H9 (cell line): ENCODE data around the gene GLT6D1. TPM values are rescaled to one million over a fixed set of nuclear protein-coding genes. Genes with fewer than 3 reads are reported as not detected.

Experiments used
- DNase-seq: peaks from one replicate; pipeline ENCODE4 v3.0.0-alpha.2; 2017
- H2AFZ ChIP-seq: one replicate; pipeline ENCODE4 v1.6.1; 2013; ENCODE audit warnings: mild to moderate bottlenecking, low read length, control low read depth, moderate library complexity
- H2AK5ac ChIP-seq: 2 replicates; pipeline ENCODE4 v1.6.1; 2013; ENCODE audit warnings: low read length, control low read depth, mixed read lengths; ENCODE audit not compliant: insufficient read length
- H2BK120ac ChIP-seq: one replicate; pipeline ENCODE4 v1.6.1; 2013; ENCODE audit warnings: low read depth, mild to moderate bottlenecking, low read length, control low read depth, inconsistent platforms; ENCODE audit not compliant: poor library complexity, severe bottlenecking
- H2BK12ac ChIP-seq: 2 replicates; pipeline ENCODE4 v1.6.1; 2013; ENCODE audit warnings: low read length, control low read depth, mixed read lengths, low read depth; ENCODE audit not compliant: insufficient read length
- H2BK15ac ChIP-seq: 2 replicates; pipeline ENCODE4 v1.6.1; 2013; ENCODE audit warnings: low read depth, low read length, control low read depth
- H2BK20ac ChIP-seq: one replicate; pipeline ENCODE4 v1.6.1; 2013; ENCODE audit warnings: low read depth, mild to moderate bottlenecking, low read length, control low read depth, inconsistent platforms; ENCODE audit not compliant: poor library complexity, severe bottlenecking
- H2BK5ac ChIP-seq: 2 replicates; pipeline ENCODE4 v1.6.1; 2013; ENCODE audit warnings: low read length, control low read depth, mixed read lengths; ENCODE audit not compliant: insufficient read length
- H3K14ac ChIP-seq: 2 replicates; pipeline ENCODE4 v1.6.1; 2013; ENCODE audit warnings: low read length, control low read depth; ENCODE audit not compliant: insufficient read depth
- H3K18ac ChIP-seq: 2 replicates; pipeline ENCODE4 v1.6.1; 2013; ENCODE audit warnings: low read depth, mild to moderate bottlenecking, mixed read lengths, low read length, control low read depth; ENCODE audit not compliant: insufficient read length
- H3K23ac ChIP-seq: 2 replicates; pipeline ENCODE4 v1.6.1; 2013; ENCODE audit warnings: low read length, control low read depth, mixed read lengths, low read depth; ENCODE audit not compliant: insufficient read length
- H3K23me2 ChIP-seq: 2 replicates; pipeline ENCODE4 v1.6.1; 2013; ENCODE audit warnings: low read depth, mild to moderate bottlenecking, mixed read lengths, low read length, control low read depth; ENCODE audit not compliant: insufficient read length, poor library complexity, severe bottlenecking
- H3K27ac ChIP-seq: 2 replicates; pipeline ENCODE4 v1.5.1; 2013; ENCODE audit warnings: low read length, control low read depth, mixed read lengths, low read depth; ENCODE audit not compliant: insufficient read length
- H3K27me3 ChIP-seq: 2 replicates; pipeline ENCODE4 v1.6.1; 2013; ENCODE audit warnings: low read length, control low read depth, inconsistent platforms; ENCODE audit not compliant: insufficient read depth
- H3K4ac ChIP-seq: 2 replicates; pipeline ENCODE4 v1.6.1; 2013; ENCODE audit warnings: low read depth, mild to moderate bottlenecking, control low read depth, inconsistent platforms, low read length, moderate library complexity
- H3K4me1 ChIP-seq: 2 replicates; pipeline ENCODE4 v1.6.1; 2013; ENCODE audit warnings: low read length, control low read depth, inconsistent platforms; ENCODE audit not compliant: insufficient read depth
- H3K4me2 ChIP-seq: 2 replicates; pipeline ENCODE4 v1.6.1; 2013; ENCODE audit warnings: low read length, control low read depth, mixed read lengths; ENCODE audit not compliant: insufficient read length, insufficient read depth
- H3K56ac ChIP-seq: 2 replicates; pipeline ENCODE4 v1.6.1; 2013; ENCODE audit warnings: low read depth, mild to moderate bottlenecking, mixed read lengths, low read length, control low read depth; ENCODE audit not compliant: insufficient read length
- H3K79me1 ChIP-seq: 2 replicates; pipeline ENCODE4 v1.6.1; 2013; ENCODE audit warnings: low read depth, mild to moderate bottlenecking, moderate library complexity, low read length, control low read depth, inconsistent platforms; ENCODE audit not compliant: insufficient read depth, poor library complexity, severe bottlenecking
- H3K79me2 ChIP-seq: 2 replicates; pipeline ENCODE4 v1.6.1; 2013; ENCODE audit warnings: low read length, control low read depth, inconsistent platforms; ENCODE audit not compliant: insufficient read depth
- H3K9ac ChIP-seq: 2 replicates; pipeline ENCODE4 v1.6.1; 2013; ENCODE audit warnings: low read length, control low read depth, mixed read lengths; ENCODE audit not compliant: insufficient read length; ENCODE audit errors: extremely low read depth
- H3K9me3 ChIP-seq: one replicate; pipeline ENCODE4 v1.6.1; 2013; ENCODE audit warnings: low read depth, low read length, inconsistent platforms; ENCODE audit not compliant: control insufficient read depth
- H3T11ph ChIP-seq: one replicate; pipeline ENCODE4 v1.6.1; 2013; ENCODE audit warnings: mild to moderate bottlenecking, low read length, control low read depth, inconsistent platforms
- H4K20me1 ChIP-seq: one replicate; pipeline ENCODE4 v1.6.1; 2013; ENCODE audit not compliant: control insufficient read depth, insufficient read length, insufficient read depth
- H4K5ac ChIP-seq: 2 replicates; pipeline ENCODE4 v1.6.1; 2013; ENCODE audit warnings: low read depth, mild to moderate bottlenecking, mixed read lengths, low read length, control low read depth; ENCODE audit not compliant: insufficient read length
- H4K8ac ChIP-seq: replicated peaks from 2 replicates; pipeline ENCODE4 v1.6.1; 2013; ENCODE audit warnings: low read length, control low read depth, mixed read lengths, low read depth; ENCODE audit not compliant: insufficient read length
- H4K91ac ChIP-seq: 2 replicates; pipeline ENCODE4 v1.6.1; 2013; ENCODE audit warnings: low read depth, mild to moderate bottlenecking, moderate library complexity, mixed read lengths, low read length, control low read depth; ENCODE audit not compliant: insufficient read length
- H3K27ac Mint-ChIP-seq, 3 experiments: 2 replicates in 2 of 3; 3 replicates in 1 of 3; pipeline ENCODE4 v1.8.0; 2020 to 2021; ENCODE audit warnings: mixed read lengths in 3 of 3, mild to moderate bottlenecking in 1 of 3, moderate library complexity in 1 of 3
- H3K27me3 Mint-ChIP-seq: 2 replicates; pipeline ENCODE4 v1.8.0; 2021; ENCODE audit warnings: low read depth, mild to moderate bottlenecking, moderate library complexity, mixed read lengths
- H3K36me3 Mint-ChIP-seq, 3 experiments: 2 replicates in 2 of 3; 3 replicates in 1 of 3; pipeline ENCODE4 v1.8.0; 2020 to 2021; ENCODE audit warnings: low read depth in 3 of 3, mixed read lengths in 3 of 3; ENCODE audit not compliant: insufficient read depth in 1 of 3
- H3K4me1 Mint-ChIP-seq, 2 experiments: 2 replicates each; pipeline ENCODE4 v1.8.0; 2020; ENCODE audit warnings: mixed read lengths in 2 of 2
- H3K4me3 Mint-ChIP-seq, 2 experiments: 2 replicates in 1 of 2; 3 replicates in 1 of 2; pipeline ENCODE4 v1.8.0; 2020 to 2021; ENCODE audit warnings: mild to moderate bottlenecking in 2 of 2, mixed read lengths in 2 of 2, moderate library complexity in 1 of 2
- H3K9me3 Mint-ChIP-seq, 2 experiments: 2 replicates in 1 of 2; 3 replicates in 1 of 2; pipeline ENCODE4 v1.8.0; 2020; ENCODE audit warnings: mild to moderate bottlenecking in 2 of 2, mixed read lengths in 2 of 2, moderate library complexity in 1 of 2
- WGBS: extraction: QIAGEN DNeasy Blood & Tissue Kit; methylation state at CpG from one replicate; pipeline ENCODE4 v1.1.7; 2013; ENCODE audit warnings: missing lambda C conversion rate, low lambda C conversion rate, mixed read lengths; ENCODE audit not compliant: insufficient read length; ENCODE audit errors: extremely low coverage; 5-methylcytosine and 5-hydroxymethylcytosine counted together
- total RNA-seq: library from RNA; stranded (reverse); gene quantifications from 2 replicates; pipeline ENCODE4 v1.2.1, GENCODE V29; 2021
- TF ChIP-seq, protein P1 (sequence below): fragments of 200-600 bp; sonication (generic); conservative IDR thresholded peaks from 3 replicates; pipeline ENCODE4 v1.8.0; 2021; ENCODE audit warnings: antibody characterized with exemption, mild to moderate bottlenecking

Gene GLT6D1
- total RNA-seq, 1 experiment from 2014 or later, result not detected

DNA sequence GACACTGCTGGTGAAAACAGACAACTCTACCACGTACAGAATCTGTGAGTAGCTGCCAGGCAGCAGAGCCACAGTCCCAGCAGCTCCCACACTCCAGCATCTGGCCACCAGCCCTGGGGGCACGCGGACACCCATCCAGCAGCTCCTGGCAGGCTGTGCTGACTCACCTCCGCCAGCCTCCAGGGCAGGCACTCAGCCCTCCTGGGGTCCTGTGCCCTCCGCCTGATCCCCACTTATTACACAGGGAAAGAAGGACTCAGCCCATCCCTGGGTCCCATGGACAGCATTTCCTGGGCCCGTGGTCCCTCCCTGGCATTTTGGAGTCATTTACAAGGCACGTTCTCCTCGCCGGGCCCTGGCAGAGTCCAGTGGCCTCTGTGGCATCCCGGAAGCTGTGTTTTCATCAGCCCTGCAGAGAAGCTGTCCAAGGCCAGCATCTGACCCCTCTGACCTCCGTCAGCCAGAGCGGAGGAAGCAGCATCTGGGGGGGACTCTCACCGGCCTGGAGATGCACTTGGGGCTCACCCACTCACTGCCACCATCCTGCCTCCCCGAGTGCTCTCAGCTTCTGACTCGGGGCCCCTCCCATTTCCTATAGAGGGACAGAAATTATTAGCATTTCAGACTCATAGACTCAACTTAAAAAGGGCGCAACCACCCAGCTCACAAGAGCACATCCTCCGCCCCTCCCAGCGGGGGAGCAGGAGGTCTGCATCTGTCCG is 56.2 kb downstream of the GLT6D1 start:
- no peak overlapping the region for H3K4me2 ChIP-seq
- TF ChIP-seq, protein P1, sequence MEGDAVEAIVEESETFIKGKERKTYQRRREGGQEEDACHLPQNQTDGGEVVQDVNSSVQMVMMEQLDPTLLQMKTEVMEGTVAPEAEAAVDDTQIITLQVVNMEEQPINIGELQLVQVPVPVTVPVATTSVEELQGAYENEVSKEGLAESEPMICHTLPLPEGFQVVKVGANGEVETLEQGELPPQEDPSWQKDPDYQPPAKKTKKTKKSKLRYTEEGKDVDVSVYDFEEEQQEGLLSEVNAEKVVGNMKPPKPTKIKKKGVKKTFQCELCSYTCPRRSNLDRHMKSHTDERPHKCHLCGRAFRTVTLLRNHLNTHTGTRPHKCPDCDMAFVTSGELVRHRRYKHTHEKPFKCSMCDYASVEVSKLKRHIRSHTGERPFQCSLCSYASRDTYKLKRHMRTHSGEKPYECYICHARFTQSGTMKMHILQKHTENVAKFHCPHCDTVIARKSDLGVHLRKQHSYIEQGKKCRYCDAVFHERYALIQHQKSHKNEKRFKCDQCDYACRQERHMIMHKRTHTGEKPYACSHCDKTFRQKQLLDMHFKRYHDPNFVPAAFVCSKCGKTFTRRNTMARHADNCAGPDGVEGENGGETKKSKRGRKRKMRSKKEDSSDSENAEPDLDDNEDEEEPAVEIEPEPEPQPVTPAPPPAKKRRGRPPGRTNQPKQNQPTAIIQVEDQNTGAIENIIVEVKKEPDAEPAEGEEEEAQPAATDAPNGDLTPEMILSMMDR, result no peak
- no CpG with 5 or more reads among the region's 19 CpGs for WGBS
- no peak overlapping the region for H3K4ac ChIP-seq
- H3K27me3 Mint-ChIP-seq, result peaks cover 15% of the 10 kb centered on the region
- no peak overlapping the region for H3K27ac ChIP-seq
- no peak overlapping the region for H4K5ac ChIP-seq
- H3K18ac ChIP-seq, result no peak overlapping the region
- no peaks in the 10 kb centered on the region for H3K79me2 ChIP-seq
- no peak overlapping the region for H4K91ac ChIP-seq
- H2BK12ac ChIP-seq, result no peak overlapping the region
- H2BK15ac ChIP-seq, result no peak overlapping the region
- H3K14ac ChIP-seq, result no peak overlapping the region; the same call in 1 of the 2 replicates
- no peaks in the 10 kb centered on the region for H3K27me3 ChIP-seq
- H3K4me1 Mint-ChIP-seq, result peaks cover 0 to 2% of the 10 kb centered on the region in 2 experiments; a peak in 2 of 4 replicates
- H2BK5ac ChIP-seq, result no peak overlapping the region
- H3K27ac Mint-ChIP-seq, result peak overlapping the region in 2 of 3 experiments; percentile 44 to 57; a peak in 1 of 7 replicates
- no peak overlapping the region for H3K9ac ChIP-seq
- no peak overlapping the region for H2BK20ac ChIP-seq
- H3K23ac ChIP-seq, result no peak overlapping the region
- DNase-seq, result no peak
- H3K9me3 ChIP-seq, result no peaks in the 10 kb centered on the region
- no peak overlapping the region for H3K4me3 Mint-ChIP-seq
- H2AFZ ChIP-seq, result no peak overlapping the region
- H3K4me1 ChIP-seq, result no peaks in the 10 kb centered on the region
- no peak overlapping the region for H3K56ac ChIP-seq
- H3K23me2 ChIP-seq, result no peaks in the 10 kb centered on the region
- H3K36me3 Mint-ChIP-seq, result peaks cover 0 to 3% (median 0%) of the 10 kb centered on the region in 3 experiments; a peak in 1 of 7 replicates
- no peak overlapping the region for H3T11ph ChIP-seq
- no peaks in the 10 kb centered on the region for H4K20me1 ChIP-seq
- H2AK5ac ChIP-seq, result no peak overlapping the region
- H3K9me3 Mint-ChIP-seq, result peaks cover 6 to 9% of the 10 kb centered on the region in 2 experiments
- H2BK120ac ChIP-seq, result no peak overlapping the region
- H3K79me1 ChIP-seq, result no peaks in the 10 kb centered on the region
- no peak overlapping the region for H4K8ac ChIP-seq
